IPS-15b (cell line): ENCODE data around the gene FSTL4.

Source experiments
- H3K27me3 ChIP-seq: one replicate; pipeline ENCODE4 v1.6.1; 2013; ENCODE audit warnings: low read length; ENCODE audit not compliant: control insufficient read depth, insufficient read depth
- H3K36me3 ChIP-seq: one replicate; pipeline ENCODE4 v1.6.1; 2013; ENCODE audit warnings: low read length; ENCODE audit not compliant: control insufficient read depth, insufficient read depth
- H3K4me1 ChIP-seq: one replicate; pipeline ENCODE4 v1.6.1; 2013; ENCODE audit warnings: mild to moderate bottlenecking, low read length; ENCODE audit not compliant: control insufficient read depth, insufficient read depth
- H3K4me3 ChIP-seq: one replicate; pipeline ENCODE4 v1.5.1; 2013; ENCODE audit warnings: low read depth, low read length
- H3K9ac ChIP-seq: one replicate; pipeline ENCODE4 v1.6.1; 2013; ENCODE audit warnings: low read depth, mild to moderate bottlenecking, low read length
- H3K9me3 ChIP-seq: one replicate; pipeline ENCODE4 v1.6.1; 2013; ENCODE audit warnings: mild to moderate bottlenecking, low read length; ENCODE audit not compliant: control insufficient read depth, insufficient read depth

Gene FSTL4

DNA sequence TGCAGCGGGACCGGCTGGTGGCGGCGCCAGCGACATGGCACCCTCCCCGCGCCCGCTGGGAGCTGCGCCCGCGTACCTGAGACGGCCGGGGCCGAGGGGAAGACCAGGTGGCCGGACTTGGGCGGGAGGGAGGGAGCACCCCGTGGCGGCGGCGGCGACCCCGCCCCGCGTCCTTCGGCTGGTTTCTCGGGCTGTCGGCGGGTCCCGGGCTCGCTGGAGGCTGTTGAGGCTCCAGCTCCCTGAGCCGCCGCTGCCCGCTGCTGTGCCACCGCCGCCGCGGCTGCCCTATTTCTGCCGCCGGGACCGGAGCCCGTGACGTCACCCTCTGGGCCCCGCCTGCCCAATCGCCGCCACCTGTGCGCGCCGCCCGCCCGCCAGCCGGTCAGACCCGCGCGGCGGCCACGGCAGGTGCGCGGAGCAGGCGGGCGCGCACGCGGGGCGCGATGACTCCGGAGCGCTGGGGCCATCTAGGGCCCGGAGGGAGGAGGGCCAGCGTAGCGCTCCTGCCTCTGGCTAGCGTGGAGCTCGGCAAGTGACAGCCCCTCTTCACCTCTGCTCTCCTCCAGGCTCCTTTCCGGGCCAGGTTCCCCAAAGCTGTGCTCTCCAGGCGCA lies at the start of gene FSTL4:
Gene FSTL4, minus strand, starts transcription at position 293 of the 612 bp plus-strand sequence.
- no peaks in the 10 kb centered on the region for H3K9me3 ChIP-seq
- H3K9ac ChIP-seq, result no peak within 1 kb of the TSS
- no peaks in the 10 kb centered on the region for H3K4me1 ChIP-seq
- H3K36me3 ChIP-seq, result no peaks in the 10 kb centered on the region
- H3K4me3 ChIP-seq, result peak within 1 kb of the TSS; percentile 65
- H3K27me3 ChIP-seq, result peaks cover 61% of the 10 kb centered on the region

DNA sequence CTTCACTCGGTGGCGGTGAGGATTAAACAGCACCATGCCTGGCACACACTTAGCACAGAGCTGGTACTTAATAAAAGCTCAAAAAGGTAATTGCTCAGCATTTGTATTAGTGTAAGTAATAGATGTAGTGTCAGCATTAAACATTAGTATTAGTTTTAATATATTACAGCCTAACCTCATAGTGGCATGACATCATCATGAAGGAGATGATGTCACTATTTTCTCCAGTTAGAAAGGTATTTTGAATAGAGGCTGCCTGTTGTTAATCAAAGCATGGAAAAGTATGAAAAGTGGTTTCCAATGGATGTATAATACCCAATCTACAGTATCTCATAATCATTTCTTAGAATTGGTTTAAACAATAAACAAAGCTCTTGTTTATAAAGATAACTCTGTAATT lies 49.0 kb upstream of the FSTL4 start:
- Histone ChIP-seq H3K36me3 (no peaks in the 10 kb centered on the region), H3K4me3 (no peak overlapping the region), H3K27me3 (no peaks in the 10 kb centered on the region), H3K4me1 (no peaks in the 10 kb centered on the region), H3K9ac (no peak overlapping the region), H3K9me3 (no peaks in the 10 kb centered on the region)

DNA sequence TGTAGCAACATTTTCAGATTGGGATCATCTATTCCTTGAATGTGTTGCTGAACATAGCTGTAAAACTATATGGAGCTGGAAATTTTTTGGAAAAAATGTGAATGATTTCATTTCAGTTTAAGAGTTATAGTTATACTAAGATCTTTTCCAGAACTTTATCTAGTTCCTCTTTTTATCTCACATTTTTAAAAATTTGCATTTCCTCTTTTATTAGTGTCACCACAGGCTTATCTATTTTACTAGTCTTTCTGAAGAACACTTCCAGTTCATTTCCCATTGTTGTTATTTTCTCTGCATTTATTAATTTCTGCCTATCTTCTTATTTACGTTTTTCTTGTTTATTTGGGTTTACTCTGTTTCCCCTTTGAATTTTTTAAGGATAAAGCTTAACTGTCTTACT lies 46.0 kb upstream of the FSTL4 start:
- Histone ChIP-seq H3K36me3 (no peaks in the 10 kb centered on the region), H3K9ac (no peak overlapping the region), H3K4me3 (no peak overlapping the region), H3K4me1 (no peaks in the 10 kb centered on the region), H3K9me3 (no peaks in the 10 kb centered on the region), H3K27me3 (no peaks in the 10 kb centered on the region)

DNA sequence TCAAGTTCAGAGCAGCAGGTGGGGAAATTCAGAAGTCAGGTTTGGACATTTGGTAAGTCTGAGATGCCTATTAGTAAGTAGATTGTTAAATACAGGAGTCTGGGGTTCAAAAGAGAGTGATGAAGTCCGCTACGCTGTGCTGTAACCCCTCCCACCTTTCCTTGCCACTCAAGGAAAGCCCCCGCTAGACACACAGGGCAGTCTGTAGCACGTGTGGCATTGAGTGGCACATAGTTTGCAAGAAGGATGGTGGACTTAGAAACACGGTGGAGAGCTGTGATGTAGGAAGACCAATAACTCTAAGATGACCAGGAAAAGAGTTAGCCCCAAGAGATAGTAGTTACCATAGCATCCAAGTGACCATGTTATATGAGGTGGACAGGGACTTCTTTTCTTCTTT lies 44.7 kb upstream of the FSTL4 start:
- H3K4me1 ChIP-seq, result no peaks in the 10 kb centered on the region
- no peak overlapping the region for H3K9ac ChIP-seq
- no peak overlapping the region for H3K4me3 ChIP-seq
- no peaks in the 10 kb centered on the region for H3K36me3 ChIP-seq
- H3K27me3 ChIP-seq, result no peaks in the 10 kb centered on the region
- no peaks in the 10 kb centered on the region for H3K9me3 ChIP-seq

DNA sequence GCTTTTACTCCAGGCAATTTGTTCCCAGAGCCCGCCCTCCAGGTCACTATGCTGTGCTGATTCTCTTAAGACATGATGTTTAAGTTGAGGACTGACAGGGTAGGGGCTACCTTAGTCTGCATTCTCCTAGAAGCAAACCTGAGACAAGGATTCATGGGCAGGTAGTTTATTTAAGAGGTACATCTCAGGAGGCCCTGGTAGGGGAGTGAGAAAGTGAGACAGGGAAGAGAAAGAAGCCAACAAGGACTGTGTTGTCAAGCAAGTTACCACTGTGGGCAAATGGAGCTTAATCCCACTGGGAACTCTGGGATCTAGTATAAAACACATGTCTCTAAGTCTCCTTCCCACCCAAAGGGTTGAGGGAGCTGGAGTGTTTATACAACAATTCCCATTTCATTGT lies 43.6 kb upstream of the FSTL4 start:
- H3K4me1 ChIP-seq, result no peaks in the 10 kb centered on the region
- H3K36me3 ChIP-seq, result no peaks in the 10 kb centered on the region
- H3K4me3 ChIP-seq, result no peak overlapping the region
- H3K9me3 ChIP-seq, result no peaks in the 10 kb centered on the region
- no peak overlapping the region for H3K9ac ChIP-seq
- no peaks in the 10 kb centered on the region for H3K27me3 ChIP-seq

DNA sequence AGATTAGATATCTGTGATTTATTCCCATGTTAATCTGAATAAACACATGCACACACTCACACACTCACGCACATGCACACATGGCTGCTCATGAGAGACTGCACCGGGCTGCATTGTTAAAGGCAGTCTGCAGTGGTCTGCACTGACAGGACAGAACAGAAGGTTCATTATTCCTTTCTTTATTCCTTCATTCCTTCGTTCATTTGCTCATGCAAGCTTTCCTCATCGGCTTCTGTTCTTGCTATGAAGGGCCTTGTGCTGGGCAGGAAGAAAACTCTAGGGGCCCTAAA lies 41.4 kb upstream of the FSTL4 start:
- no peaks in the 10 kb centered on the region for H3K9me3 ChIP-seq

DNA sequence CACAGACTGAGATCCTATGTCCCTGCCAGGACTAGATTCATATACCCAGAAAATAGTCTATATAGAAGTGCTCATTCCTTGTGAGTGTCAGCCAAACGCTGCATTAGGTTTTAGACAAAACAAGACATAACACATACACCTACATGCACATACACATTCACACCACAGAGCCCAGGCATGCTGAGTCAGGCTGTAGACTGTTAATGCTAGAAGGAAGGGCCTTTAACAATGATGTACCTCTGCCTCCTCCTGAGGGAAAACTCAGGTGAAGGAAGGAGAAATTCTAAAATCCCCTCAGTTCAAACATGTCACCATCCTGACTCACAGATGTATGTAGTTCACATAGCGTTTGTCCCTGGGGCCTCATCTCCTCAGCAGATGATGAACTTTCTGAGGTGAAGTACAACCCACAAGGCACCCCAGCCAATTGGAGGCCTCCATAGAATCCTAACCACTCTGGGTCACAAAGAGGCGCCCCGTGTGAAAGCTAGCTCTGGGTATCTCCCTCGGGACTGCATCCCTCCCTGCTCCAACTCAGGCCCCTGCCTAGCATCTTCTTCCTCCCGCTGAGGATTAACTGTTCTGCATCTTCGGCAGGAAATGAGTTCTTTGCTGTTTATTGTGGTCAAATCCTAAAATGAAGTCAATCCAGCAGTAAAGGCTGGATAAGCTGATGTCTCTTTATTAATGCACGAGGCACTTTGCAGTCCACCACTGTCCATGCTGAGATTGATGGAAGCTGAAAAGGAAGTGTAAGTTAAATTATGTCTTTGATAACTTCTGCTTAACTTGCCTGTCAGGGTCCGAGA lies 40.8 kb upstream of the FSTL4 start:
- H3K4me3 ChIP-seq, result no peak overlapping the region
- H3K27me3 ChIP-seq, result no peaks in the 10 kb centered on the region
- no peaks in the 10 kb centered on the region for H3K9me3 ChIP-seq

More for the DNA sequence above, 41.4 kb upstream of the FSTL4 start:
- H3K27me3 ChIP-seq, result no peaks in the 10 kb centered on the region
- H3K4me3 ChIP-seq, result no peak overlapping the region
- H3K9ac ChIP-seq, result no peak overlapping the region
- no peaks in the 10 kb centered on the region for H3K4me1 ChIP-seq
- no peaks in the 10 kb centered on the region for H3K36me3 ChIP-seq

DNA sequence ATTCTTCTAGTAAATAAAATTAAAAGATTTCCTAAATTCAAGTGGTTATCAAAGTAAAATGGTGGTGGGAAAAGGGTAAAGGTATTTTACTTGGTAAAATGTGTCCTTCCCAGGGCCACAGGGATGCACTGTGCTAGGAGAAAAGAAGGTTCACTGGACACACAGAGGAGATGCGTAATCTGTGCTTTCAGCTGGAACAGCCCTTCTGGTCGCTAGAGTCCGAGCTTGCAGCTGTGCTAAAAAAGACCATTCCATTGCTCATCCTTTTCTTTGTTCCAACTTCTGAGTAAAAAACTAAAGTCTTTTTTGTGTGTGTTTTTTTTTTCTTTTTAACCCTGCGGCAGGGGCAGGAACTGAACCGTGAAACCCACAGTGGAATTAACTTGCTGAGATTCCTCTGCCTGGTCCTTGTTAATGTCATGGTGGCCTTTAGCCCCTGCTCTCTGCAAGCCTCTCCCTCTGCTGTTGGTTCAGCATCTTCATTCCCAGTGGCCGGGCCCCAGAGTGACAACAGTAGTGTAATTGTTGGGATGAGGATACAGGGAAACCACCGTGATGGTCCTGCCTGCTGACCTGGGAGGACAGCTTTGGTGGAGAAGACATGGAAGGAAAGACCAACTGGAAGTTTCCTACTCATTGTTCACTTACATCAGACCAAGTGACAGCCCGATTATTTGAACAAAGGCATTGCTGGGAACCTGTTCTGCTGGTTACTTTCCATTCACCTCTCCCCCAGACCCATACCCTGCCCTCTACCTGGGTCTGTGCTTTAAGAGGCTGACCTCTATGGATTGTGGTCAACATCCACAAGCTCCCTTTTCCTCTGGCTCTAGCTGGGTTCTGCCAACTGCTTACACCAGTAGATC lies 31.9 kb upstream of the FSTL4 start:
- Histone ChIP-seq H3K4me1 (no peaks in the 10 kb centered on the region), H3K9ac (no peak overlapping the region), H3K9me3 (no peaks in the 10 kb centered on the region), H3K27me3 (no peaks in the 10 kb centered on the region), H3K4me3 (no peak overlapping the region), H3K36me3 (no peaks in the 10 kb centered on the region)

More for the DNA sequence above, 40.8 kb upstream of the FSTL4 start:
- Histone ChIP-seq H3K9ac (no peak overlapping the region), H3K36me3 (no peaks in the 10 kb centered on the region), H3K4me1 (no peaks in the 10 kb centered on the region)

DNA sequence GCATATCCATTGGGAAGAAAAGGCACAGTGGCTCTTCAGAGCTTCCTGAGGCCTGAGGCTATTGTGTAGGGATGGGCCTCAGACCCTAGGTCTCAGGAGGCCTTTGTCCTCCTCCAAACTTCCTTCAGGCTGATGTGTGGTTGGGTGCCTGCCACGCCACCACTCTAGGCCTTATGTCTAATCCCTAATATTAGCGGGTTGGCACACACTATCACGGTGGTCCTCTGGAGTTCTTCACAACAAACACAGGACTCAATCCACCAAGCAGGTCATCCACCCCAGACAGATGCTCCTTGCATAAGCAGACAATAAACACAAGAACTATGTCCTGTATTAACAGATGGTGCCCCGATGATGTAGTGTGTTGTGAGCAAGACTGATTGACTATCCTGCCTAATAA lies 31.0 kb upstream of the FSTL4 start:
- no peaks in the 10 kb centered on the region for H3K27me3 ChIP-seq
- no peaks in the 10 kb centered on the region for H3K36me3 ChIP-seq
- H3K4me3 ChIP-seq, result no peak overlapping the region
- H3K9me3 ChIP-seq, result no peaks in the 10 kb centered on the region
- no peaks in the 10 kb centered on the region for H3K4me1 ChIP-seq
- H3K9ac ChIP-seq, result no peak overlapping the region

DNA sequence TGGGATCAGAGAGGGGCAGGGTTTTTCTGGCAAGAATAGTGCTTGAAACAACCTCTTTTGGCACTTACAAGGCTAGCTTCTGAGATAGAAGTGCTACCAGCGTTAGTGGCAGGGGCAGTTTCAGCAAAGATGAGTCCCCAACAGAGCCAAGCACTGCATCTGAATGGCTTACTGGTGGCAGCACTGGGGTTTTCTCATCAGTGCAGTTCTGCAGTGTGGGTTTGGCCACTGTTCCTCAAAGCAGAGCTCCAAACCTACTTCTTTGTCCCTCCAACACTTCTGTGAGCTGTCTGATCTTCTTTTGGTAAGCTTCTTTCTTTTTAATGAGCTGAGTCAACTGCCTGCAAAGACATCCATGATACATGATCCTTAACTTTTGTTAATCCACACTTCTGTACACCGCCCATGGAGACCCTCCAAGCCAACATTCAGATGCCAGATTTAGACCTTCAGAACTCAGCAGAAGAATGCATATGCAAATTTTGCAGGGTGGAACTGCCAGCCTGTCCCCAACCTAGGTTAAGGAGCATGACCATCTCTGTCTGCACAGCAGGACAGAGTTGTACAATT lies 29.9 kb upstream of the FSTL4 start:
- Histone ChIP-seq H3K9ac (no peak overlapping the region), H3K36me3 (no peaks in the 10 kb centered on the region), H3K4me1 (no peaks in the 10 kb centered on the region), H3K27me3 (no peaks in the 10 kb centered on the region), H3K4me3 (no peak overlapping the region), H3K9me3 (no peaks in the 10 kb centered on the region)

DNA sequence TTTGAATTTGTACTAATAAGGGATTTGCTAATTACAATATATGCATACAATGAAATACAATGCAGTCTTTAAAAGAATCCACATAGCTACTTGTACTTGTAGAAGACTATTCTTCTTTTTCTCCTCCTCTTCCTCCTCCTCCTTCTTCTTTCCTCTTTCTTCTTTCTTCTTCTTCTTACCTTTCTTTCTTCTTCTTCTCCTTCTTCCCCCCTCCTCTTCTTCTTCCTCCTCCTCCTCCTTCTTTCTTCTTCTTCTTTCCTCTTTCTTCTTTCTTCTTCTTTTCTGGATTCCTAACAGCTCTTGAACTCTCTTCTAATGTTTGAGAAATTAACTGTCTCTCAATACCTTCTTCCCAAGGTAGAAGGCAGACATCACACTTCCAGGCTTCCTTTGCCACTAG lies 29.3 kb upstream of the FSTL4 start:
- H3K4me1 ChIP-seq, result no peaks in the 10 kb centered on the region
- H3K27me3 ChIP-seq, result no peaks in the 10 kb centered on the region
- H3K9me3 ChIP-seq, result no peaks in the 10 kb centered on the region
- no peaks in the 10 kb centered on the region for H3K36me3 ChIP-seq
- H3K4me3 ChIP-seq, result no peak overlapping the region
- H3K9ac ChIP-seq, result no peak overlapping the region
